ENCODE measurements around the gene VOPP1.

GRCh38 chr7:55523366-55523765 is 48.9 kb downstream of the VOPP1 start:
- TF ChIP-seq, protein P1, sequence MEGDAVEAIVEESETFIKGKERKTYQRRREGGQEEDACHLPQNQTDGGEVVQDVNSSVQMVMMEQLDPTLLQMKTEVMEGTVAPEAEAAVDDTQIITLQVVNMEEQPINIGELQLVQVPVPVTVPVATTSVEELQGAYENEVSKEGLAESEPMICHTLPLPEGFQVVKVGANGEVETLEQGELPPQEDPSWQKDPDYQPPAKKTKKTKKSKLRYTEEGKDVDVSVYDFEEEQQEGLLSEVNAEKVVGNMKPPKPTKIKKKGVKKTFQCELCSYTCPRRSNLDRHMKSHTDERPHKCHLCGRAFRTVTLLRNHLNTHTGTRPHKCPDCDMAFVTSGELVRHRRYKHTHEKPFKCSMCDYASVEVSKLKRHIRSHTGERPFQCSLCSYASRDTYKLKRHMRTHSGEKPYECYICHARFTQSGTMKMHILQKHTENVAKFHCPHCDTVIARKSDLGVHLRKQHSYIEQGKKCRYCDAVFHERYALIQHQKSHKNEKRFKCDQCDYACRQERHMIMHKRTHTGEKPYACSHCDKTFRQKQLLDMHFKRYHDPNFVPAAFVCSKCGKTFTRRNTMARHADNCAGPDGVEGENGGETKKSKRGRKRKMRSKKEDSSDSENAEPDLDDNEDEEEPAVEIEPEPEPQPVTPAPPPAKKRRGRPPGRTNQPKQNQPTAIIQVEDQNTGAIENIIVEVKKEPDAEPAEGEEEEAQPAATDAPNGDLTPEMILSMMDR (IDR thresholded peaks at IDR 0.05 in 2 of 3, conservative IDR thresholded peaks at IDR 0.05 in 1 of 3; ENCODE audit: borderline replicate concordance in 1 of 3, insufficient read depth in 1 of 3, low read depth in 2 of 3, low read length in 2 of 3) = no peak
- TF ChIP-seq ZNF274 (IDR thresholded peaks at IDR 0.05; ENCODE audit: low read depth, low read length) (no peak), EZH2 (IDR thresholded peaks at IDR 0.05) (no peak), POLR2A (IDR thresholded peaks at IDR 0.05; ENCODE audit: borderline replicate concordance, extremely low read depth, insufficient read depth, insufficient read length) (no peak), SP1 (IDR thresholded peaks at IDR 0.05; ENCODE audit: low read depth) (no peak), POLR2AphosphoS5 (IDR thresholded peaks at IDR 0.05; ENCODE audit: low read depth, low read length) (no peak), FOSL1 (IDR thresholded peaks at IDR 0.05; ENCODE audit: low read depth) (no peak), SIN3A (IDR thresholded peaks at IDR 0.05; ENCODE audit: low read depth) (no peak), ELF1 (IDR thresholded peaks at IDR 0.05; ENCODE audit: borderline replicate concordance, low read depth) (no peak), CBX3 (IDR thresholded peaks at IDR 0.05; ENCODE audit: low read depth) (no peak)
- TF ChIP-seq, protein P2, sequence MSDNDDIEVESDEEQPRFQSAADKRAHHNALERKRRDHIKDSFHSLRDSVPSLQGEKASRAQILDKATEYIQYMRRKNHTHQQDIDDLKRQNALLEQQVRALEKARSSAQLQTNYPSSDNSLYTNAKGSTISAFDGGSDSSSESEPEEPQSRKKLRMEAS (IDR thresholded peaks at IDR 0.05) = no peak
- TF ChIP-seq, protein P3, sequence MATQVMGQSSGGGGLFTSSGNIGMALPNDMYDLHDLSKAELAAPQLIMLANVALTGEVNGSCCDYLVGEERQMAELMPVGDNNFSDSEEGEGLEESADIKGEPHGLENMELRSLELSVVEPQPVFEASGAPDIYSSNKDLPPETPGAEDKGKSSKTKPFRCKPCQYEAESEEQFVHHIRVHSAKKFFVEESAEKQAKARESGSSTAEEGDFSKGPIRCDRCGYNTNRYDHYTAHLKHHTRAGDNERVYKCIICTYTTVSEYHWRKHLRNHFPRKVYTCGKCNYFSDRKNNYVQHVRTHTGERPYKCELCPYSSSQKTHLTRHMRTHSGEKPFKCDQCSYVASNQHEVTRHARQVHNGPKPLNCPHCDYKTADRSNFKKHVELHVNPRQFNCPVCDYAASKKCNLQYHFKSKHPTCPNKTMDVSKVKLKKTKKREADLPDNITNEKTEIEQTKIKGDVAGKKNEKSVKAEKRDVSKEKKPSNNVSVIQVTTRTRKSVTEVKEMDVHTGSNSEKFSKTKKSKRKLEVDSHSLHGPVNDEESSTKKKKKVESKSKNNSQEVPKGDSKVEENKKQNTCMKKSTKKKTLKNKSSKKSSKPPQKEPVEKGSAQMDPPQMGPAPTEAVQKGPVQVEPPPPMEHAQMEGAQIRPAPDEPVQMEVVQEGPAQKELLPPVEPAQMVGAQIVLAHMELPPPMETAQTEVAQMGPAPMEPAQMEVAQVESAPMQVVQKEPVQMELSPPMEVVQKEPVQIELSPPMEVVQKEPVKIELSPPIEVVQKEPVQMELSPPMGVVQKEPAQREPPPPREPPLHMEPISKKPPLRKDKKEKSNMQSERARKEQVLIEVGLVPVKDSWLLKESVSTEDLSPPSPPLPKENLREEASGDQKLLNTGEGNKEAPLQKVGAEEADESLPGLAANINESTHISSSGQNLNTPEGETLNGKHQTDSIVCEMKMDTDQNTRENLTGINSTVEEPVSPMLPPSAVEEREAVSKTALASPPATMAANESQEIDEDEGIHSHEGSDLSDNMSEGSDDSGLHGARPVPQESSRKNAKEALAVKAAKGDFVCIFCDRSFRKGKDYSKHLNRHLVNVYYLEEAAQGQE (IDR thresholded peaks at IDR 0.05; ENCODE audit: low read depth) = no peak
- TF ChIP-seq, protein P4, sequence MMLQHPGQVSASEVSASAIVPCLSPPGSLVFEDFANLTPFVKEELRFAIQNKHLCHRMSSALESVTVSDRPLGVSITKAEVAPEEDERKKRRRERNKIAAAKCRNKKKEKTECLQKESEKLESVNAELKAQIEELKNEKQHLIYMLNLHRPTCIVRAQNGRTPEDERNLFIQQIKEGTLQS (IDR thresholded peaks at IDR 0.05) = no peak

Data from HCT116 (cell line).